Neuronal stem cell (in vitro differentiated cells): Measurements from ENCODE around the gene CABP7.

ENCODE experiments used
- DNase-seq: peaks from one replicate; pipeline ENCODE4 v3.0.0-alpha.2; 2013; ENCODE audit warnings: low spot score
- H2AFZ ChIP-seq: one replicate; pipeline ENCODE4 v1.6.1; 2013; ENCODE audit warnings: mild to moderate bottlenecking, low read length, inconsistent platforms
- H2AK5ac ChIP-seq: 2 replicates; pipeline ENCODE4 v1.6.1; 2013; ENCODE audit warnings: low read depth, mild to moderate bottlenecking, inconsistent platforms, low read length, moderate library complexity, mixed read lengths
- H2BK120ac ChIP-seq: 2 replicates; pipeline ENCODE4 v1.6.1; 2013; ENCODE audit warnings: low read depth, mild to moderate bottlenecking, inconsistent platforms, low read length, moderate library complexity, mixed read lengths
- H2BK12ac ChIP-seq: one replicate; pipeline ENCODE4 v1.6.1; 2013; ENCODE audit warnings: low read length, inconsistent platforms
- H2BK15ac ChIP-seq: 2 replicates; pipeline ENCODE4 v1.6.1; 2013; ENCODE audit warnings: mild to moderate bottlenecking, low read length, inconsistent platforms, mixed read lengths
- H2BK5ac ChIP-seq: one replicate; pipeline ENCODE4 v1.6.1; 2013; ENCODE audit warnings: inconsistent platforms, mild to moderate bottlenecking, low read length, moderate library complexity
- H3K14ac ChIP-seq: one replicate; pipeline ENCODE4 v1.6.1; 2013; ENCODE audit warnings: low read length, inconsistent platforms
- H3K18ac ChIP-seq: 2 replicates; pipeline ENCODE4 v1.6.1; 2013; ENCODE audit warnings: low read length, inconsistent platforms
- H3K23ac ChIP-seq: 2 replicates; pipeline ENCODE4 v1.6.1; 2013; ENCODE audit warnings: low read depth, mild to moderate bottlenecking, mixed read lengths, low read length, inconsistent platforms; ENCODE audit not compliant: poor library complexity
- H3K27ac ChIP-seq: replicated peaks from 3 replicates; pipeline ENCODE4 v1.5.1; 2013; ENCODE audit warnings: low read length, inconsistent platforms
- H3K27me3 ChIP-seq, 3 experiments: 2 replicates each; pipeline ENCODE4 v1.6.1; 2013; ENCODE audit warnings: low read length in 3 of 3, mild to moderate bottlenecking in 2 of 3, inconsistent platforms in 1 of 3, low read depth in 1 of 3, mixed read lengths in 1 of 3, moderate library complexity in 1 of 3; ENCODE audit not compliant: control insufficient read depth in 3 of 3, insufficient read depth in 3 of 3
- H3K36me3 ChIP-seq, 2 donors: replicated peaks in 1 of 2; 2 replicates each; pipeline ENCODE4 v1.6.1; 2013; ENCODE audit warnings: low read length in 2 of 2; ENCODE audit not compliant: control insufficient read depth in 2 of 2, insufficient read depth in 2 of 2
- H3K4ac ChIP-seq: 2 replicates; pipeline ENCODE4 v1.6.1; 2013; ENCODE audit warnings: inconsistent platforms, mild to moderate bottlenecking, low read length, moderate library complexity
- H3K4me1 ChIP-seq, 2 donors: 1 replicate in 1 of 2; 2 replicates in 1 of 2; pipeline ENCODE4 v1.6.1; 2013; ENCODE audit warnings: low read length in 2 of 2, low read depth in 1 of 2; ENCODE audit not compliant: control insufficient read depth in 2 of 2, insufficient read depth in 1 of 2
- H3K4me2 ChIP-seq: one replicate; pipeline ENCODE4 v1.6.1; 2013; ENCODE audit warnings: mild to moderate bottlenecking, low read length, inconsistent platforms; ENCODE audit not compliant: insufficient read depth, poor library complexity, severe bottlenecking
- H3K4me3 ChIP-seq, 2 donors: 2 replicates each; pipeline ENCODE4 v1.5.1; 2013; ENCODE audit warnings: low read length in 2 of 2, mild to moderate bottlenecking in 2 of 2, inconsistent platforms in 1 of 2, moderate library complexity in 1 of 2
- H3K79me1 ChIP-seq: one replicate; pipeline ENCODE4 v1.6.1; 2013; ENCODE audit warnings: low read depth, mild to moderate bottlenecking, inconsistent platforms, low read length, moderate library complexity
- H3K9ac ChIP-seq: one replicate; pipeline ENCODE4 v1.6.1; 2013; ENCODE audit warnings: mild to moderate bottlenecking, low read depth, low read length, inconsistent platforms; ENCODE audit not compliant: poor library complexity
- H3K9me3 ChIP-seq, 2 donors: replicated peaks in 1 of 2; 2 replicates each; pipeline versions ENCODE3 to v1.6.1; 2013; ENCODE audit warnings: low read length in 2 of 2, mild to moderate bottlenecking in 2 of 2, inconsistent platforms in 1 of 2, low read depth in 1 of 2, mixed read lengths in 1 of 2, moderate library complexity in 1 of 2; ENCODE audit not compliant: control insufficient read depth in 2 of 2, insufficient read depth in 1 of 2
- H4K8ac ChIP-seq: one replicate; pipeline ENCODE4 v1.6.1; 2013; ENCODE audit warnings: low read depth, mild to moderate bottlenecking, inconsistent platforms, low read length, moderate library complexity
- H4K91ac ChIP-seq: one replicate; pipeline ENCODE4 v1.6.1; 2013; ENCODE audit warnings: low read length, low read depth, mild to moderate bottlenecking, inconsistent platforms; ENCODE audit not compliant: poor library complexity
- WGBS, 2 donors: extraction: QIAGEN DNeasy Blood & Tissue Kit; methylation state at CpG; one replicate each; pipeline ENCODE4 v1.1.7; 2013; ENCODE audit warnings: missing lambda C conversion rate in 2 of 2, mixed read lengths in 1 of 2; ENCODE audit not compliant: insufficient read length in 2 of 2, insufficient replicate concordance in 1 of 2; ENCODE audit errors: extremely low coverage in 2 of 2; 5-methylcytosine and 5-hydroxymethylcytosine counted together

The CABP7 gene

DNA sequence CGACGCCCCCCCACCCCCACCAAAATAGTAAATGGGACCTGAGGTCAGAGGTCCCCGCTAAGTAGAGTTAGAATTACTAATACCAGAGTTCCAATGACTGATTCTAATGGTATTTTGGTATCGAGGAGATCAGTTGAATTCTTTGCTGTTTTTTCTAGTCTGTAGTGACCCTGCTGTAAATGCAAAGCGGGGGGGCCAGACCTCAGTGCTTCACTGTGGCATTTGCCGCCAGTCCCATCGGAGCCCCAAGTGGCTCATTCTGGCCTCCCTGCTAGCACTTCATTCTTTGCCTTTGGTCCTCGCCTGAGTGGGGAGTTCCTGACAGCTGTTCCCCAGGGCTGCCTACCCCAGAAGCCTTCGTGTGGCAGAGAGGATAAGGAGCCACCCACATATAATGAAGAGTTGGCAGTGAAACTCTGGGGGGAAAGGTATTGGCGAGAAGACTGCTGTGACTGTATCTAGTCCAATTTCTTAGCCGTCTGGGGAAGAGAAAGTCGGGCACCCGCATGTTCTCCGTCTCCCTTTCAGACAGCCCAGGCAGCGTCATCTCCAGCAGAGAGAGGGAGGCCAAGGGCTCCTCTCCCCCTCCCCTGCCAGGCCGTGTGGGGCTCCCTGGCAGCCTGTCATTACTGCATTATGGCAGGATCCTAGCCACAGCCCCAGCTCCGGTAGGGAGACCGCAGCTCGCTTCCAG is 19.4 kb upstream of the CABP7 start:
- Histone ChIP-seq H3K79me1 (no peaks in the 10 kb centered on the region), H3K4ac (no peak overlapping the region), H3K27me3 (peaks cover 2 to 24% (median 15%) of the 10 kb centered on the region in 3 experiments), H3K9ac (no peak overlapping the region), H3K23ac (no peak overlapping the region), H2BK12ac (no peak overlapping the region), H3K27ac (no peak overlapping the region), H3K18ac (no peak overlapping the region), H3K4me2 (no peak overlapping the region), H3K36me3 (peaks cover 0 to 16% of the 10 kb centered on the region in 2 donors), H4K8ac (no peak overlapping the region), H2BK120ac (no peak overlapping the region), H2BK5ac (no peak overlapping the region), H2BK15ac (no peak overlapping the region), H2AK5ac (peak overlapping the region; percentile 16), H3K4me1 (peaks cover 21 to 24% of the 10 kb centered on the region in 2 donors), H4K91ac (no peak overlapping the region), H3K9me3 (no peaks in the 10 kb centered on the region), H2AFZ (no peak overlapping the region), H3K4me3 (no peak overlapping the region), H3K14ac (no peak overlapping the region)
- no CpG with 5 or more reads among the region's 19 CpGs for WGBS, 2 donors
- no peak for DNase-seq

DNA sequence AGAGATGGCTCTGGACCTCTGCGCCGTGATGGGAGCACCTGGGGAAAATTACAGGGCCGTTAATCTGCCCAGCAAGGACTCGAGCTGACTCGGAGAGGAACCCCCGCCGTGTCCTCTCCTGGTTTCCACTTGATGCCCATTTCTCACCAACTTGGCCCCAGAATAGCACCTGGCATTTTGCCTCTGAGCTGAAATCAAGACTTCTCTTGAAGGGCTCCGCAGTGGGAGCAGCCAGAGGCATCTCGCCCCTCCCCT is 19.0 kb upstream of the CABP7 start:
- H3K9me3 ChIP-seq: no peaks in the 10 kb centered on the region
- H3K4me1 ChIP-seq: peaks cover 21 to 27% of the 10 kb centered on the region in 2 donors
- H3K27me3 ChIP-seq: peaks cover 2 to 24% (median 15%) of the 10 kb centered on the region in 3 experiments
- H3K36me3 ChIP-seq: peaks cover 0 to 12% of the 10 kb centered on the region in 2 donors
- H3K9ac ChIP-seq: no peak overlapping the region
- no peak overlapping the region for H2BK120ac ChIP-seq
- no peak overlapping the region for H3K27ac ChIP-seq
- WGBS, 2 donors: no CpG with 5 or more reads among the region's 9 CpGs
- H3K4ac ChIP-seq: no peak overlapping the region
- no peak overlapping the region for H3K4me2 ChIP-seq
- no peak for DNase-seq
- no peaks in the 10 kb centered on the region for H3K79me1 ChIP-seq
- H2BK15ac ChIP-seq: no peak overlapping the region
- H3K4me3 ChIP-seq: no peak overlapping the region
- no peak overlapping the region for H4K8ac ChIP-seq
- peak overlapping the region; percentile 16 for H2AK5ac ChIP-seq
- no peak overlapping the region for H4K91ac ChIP-seq
- H3K18ac ChIP-seq: no peak overlapping the region
- H2BK12ac ChIP-seq: no peak overlapping the region
- no peak overlapping the region for H3K14ac ChIP-seq
- H3K23ac ChIP-seq: no peak overlapping the region
- H2AFZ ChIP-seq: no peak overlapping the region
- H2BK5ac ChIP-seq: no peak overlapping the region

- Histone ChIP-seq H3K27me3 (peaks cover 2 to 24% (median 15%) of the 10 kb centered on the region in 3 experiments), H4K91ac (no peak overlapping the region), H2AK5ac (peak overlapping the region; percentile 30), H3K9ac (no peak overlapping the region), H2BK5ac (no peak overlapping the region), H2BK12ac (no peak overlapping the region), H3K9me3 (no peaks in the 10 kb centered on the region), H2AFZ (no peak overlapping the region), H3K14ac (no peak overlapping the region), H3K4me1 (peaks cover 21 to 32% of the 10 kb centered on the region in 2 donors), H3K23ac (peak overlapping the region; percentile 32), H3K36me3 (peaks cover 0 to 11% of the 10 kb centered on the region in 2 donors), H2BK15ac (no peak overlapping the region), H4K8ac (no peak overlapping the region), H3K4ac (no peak overlapping the region), H3K18ac (peak overlapping the region; percentile 29), H2BK120ac (no peak overlapping the region), H3K27ac (no peak overlapping the region), H3K4me3 (no peak overlapping the region), H3K79me1 (no peaks in the 10 kb centered on the region), H3K4me2 (no peak overlapping the region)
- WGBS, 2 donors: no CpG with 5 or more reads among the region's 14 CpGs
- no peak for DNase-seq
Measured at GRCh38 chr22:29701155-29701999, 18.4 kb upstream of the CABP7 start.
